IPS DF 19.7 (cell line): ENCODE results near the gene FAM135A.

Experiments used
- DNase-seq: peaks from one replicate; pipeline ENCODE4 v3.0.0-alpha.2; 2013; ENCODE audit warnings: low read depth, low spot score

FAM135A gene

GRCh38 chr6:70413114-70413991, at the start of gene FAM135A:
FAM135A (plus strand) TSS chr6:70413508; CDS start chr6:70428343, 14,835 bp downstream.
- peak; percentile 78 for DNase-seq

- no peak for DNase-seq
Observed at GRCh38 chr6:70363741-70364493, 49.4 kb upstream of the FAM135A start.

GRCh38 chr6:70369332-70369950, 43.9 kb upstream of the FAM135A start:
- peak; percentile 25 for DNase-seq

GRCh38 chr6:70370496-70370895, 42.8 kb upstream of the FAM135A start:
- DNase-seq: no peak

- no peak for DNase-seq
Observed at GRCh38 chr6:70371454-70372105, 41.7 kb upstream of the FAM135A start.

GRCh38 chr6:70375166-70375565, 38.1 kb upstream of the FAM135A start:
- DNase-seq: no peak

GRCh38 chr6:70375882-70376281, 37.4 kb upstream of the FAM135A start:
- DNase-seq: peak; percentile 35

- no peak for DNase-seq
Observed at GRCh38 chr6:70376628-70377027, 36.7 kb upstream of the FAM135A start.

GRCh38 chr6:70377372-70377771, 35.9 kb upstream of the FAM135A start:
- DNase-seq: no peak

- no peak for DNase-seq
Observed at GRCh38 chr6:70379473-70380013, 33.8 kb upstream of the FAM135A start.

- DNase-seq: no peak
Observed at GRCh38 chr6:70380252-70380651, 33.1 kb upstream of the FAM135A start.

GRCh38 chr6:70380771-70381416, 32.4 kb upstream of the FAM135A start:
- no peak for DNase-seq

GRCh38 chr6:70381417-70381782, 31.9 kb upstream of the FAM135A start:
- no peak for DNase-seq

- no peak for DNase-seq
Observed at GRCh38 chr6:70385901-70386300, 27.4 kb upstream of the FAM135A start.

GRCh38 chr6:70388814-70389213, 24.5 kb upstream of the FAM135A start:
- no peak for DNase-seq

- DNase-seq: no peak
Observed at GRCh38 chr6:70389261-70389660, 24.0 kb upstream of the FAM135A start.

- no peak for DNase-seq
Observed at GRCh38 chr6:70390067-70390466, 23.2 kb upstream of the FAM135A start.

GRCh38 chr6:70391492-70391891, 21.8 kb upstream of the FAM135A start:
- no peak for DNase-seq

GRCh38 chr6:70394518-70395300, 18.6 kb upstream of the FAM135A start:
- no peak for DNase-seq

- no peak for DNase-seq
Observed at GRCh38 chr6:70395301-70395672, 18.0 kb upstream of the FAM135A start.
